Measurements from ENCODE around the gene CAMKMT. TPM values are rescaled to one million over a fixed set of nuclear protein-coding genes. Genes with fewer than 3 reads are reported as not detected.

The CAMKMT gene
- polyA plus RNA-seq, 10 donors: 3.5 to 8.9 (median 5.9) TPM

DNA sequence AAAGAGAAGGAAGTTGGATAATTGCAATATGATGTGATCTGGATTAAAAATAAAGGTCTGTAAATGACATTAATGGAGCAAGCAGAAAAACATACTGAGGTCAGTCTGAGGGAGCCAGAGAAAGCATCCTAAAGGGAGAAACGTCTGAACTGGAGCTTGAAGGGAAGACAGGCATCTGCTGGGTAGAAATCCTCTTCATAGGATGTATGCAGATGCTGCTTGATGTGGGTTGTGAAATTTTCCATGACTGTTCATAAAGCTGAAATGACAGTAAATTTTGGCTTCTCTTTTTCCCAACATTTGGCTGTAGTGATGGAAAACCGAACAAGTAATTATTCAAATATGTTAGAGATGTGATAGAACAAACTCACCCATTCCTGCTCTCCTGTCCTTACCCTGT is 287.6 kb downstream of the CAMKMT start:
- DNase-seq: peak; percentile 5 to 51 (median 30)

DNA sequence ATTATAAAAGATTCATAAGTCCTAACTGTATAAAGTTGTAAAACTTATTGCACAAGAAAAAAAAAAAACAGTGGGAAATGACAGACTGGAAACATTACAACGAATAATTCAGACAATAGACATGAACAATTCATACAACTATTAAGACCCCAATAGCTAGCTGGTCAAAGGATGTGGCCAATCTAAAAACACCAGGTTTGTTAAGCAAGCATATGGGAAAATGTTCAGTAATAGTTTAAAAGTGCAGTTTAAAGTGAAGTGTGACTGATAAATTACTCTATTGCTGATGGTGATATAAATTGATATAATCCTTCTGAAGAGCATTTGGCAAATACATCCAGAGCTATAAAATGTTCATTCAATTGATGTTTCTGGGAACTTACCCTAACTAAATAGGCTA is 289.0 kb downstream of the CAMKMT start:
- no peak for DNase-seq

DNA sequence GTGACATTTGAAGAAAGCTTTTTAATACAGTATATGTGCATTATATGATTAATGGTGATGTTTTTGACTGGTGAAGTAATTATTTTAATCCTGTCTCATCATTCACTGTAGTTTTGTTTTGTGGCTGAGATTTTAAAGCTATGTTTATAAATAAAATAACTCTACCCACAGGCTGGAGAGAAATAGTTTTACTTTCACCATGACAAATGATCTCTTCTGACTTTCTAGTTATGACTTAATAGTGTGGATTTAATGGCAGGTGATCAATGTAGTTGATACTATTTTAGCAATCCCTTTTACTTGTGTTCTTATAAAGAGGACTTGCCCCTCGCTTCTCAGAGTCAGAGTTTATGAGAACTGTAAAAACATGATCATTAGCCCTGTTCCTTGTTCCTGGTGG is 290.2 kb downstream of the CAMKMT start:
- DNase-seq: no peak

DNA sequence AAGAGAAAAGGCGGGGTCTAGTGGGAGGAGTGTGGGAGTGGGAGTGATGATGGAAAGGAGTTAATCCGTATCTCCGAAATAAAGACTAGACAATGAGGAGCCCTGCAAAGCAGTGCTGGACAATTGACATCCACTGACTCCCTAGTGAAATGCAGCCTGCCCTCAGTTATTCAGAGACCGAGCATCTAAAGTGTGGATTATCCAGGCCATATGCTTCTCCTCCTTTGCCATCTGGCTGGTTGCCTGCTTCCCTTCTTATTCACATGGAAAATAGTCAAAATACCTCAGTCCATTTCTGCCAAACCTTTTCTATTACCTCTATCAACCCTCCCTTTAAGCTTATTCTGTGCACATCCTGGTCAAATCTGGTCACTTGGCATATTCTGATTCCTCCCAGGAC is 291.0 kb downstream of the CAMKMT start:
- peak in 1 of 3 donors; percentile 17 for DNase-seq

DNA sequence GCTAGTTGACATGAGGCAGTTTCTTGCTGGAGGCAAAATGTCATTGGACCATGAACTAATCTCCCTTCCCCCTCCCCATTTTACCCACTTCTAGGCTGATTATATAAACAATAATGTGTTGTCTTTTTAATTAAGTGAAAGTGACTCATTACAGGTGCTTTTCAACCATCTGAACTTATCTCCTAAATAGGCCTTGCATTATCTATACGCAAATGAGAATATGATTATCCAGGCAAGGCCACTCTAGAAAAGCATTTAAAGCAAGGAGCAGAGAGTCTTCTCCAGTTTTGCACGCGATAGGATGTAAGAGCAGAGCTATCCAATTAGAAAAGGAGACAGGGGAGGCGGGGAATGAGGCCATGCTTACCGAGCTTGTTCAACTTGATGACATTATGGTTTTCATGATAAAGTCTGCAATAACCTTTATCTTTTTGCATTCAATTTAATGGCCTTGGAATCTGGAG is 293.7 kb downstream of the CAMKMT start:
- no peak for DNase-seq

DNA sequence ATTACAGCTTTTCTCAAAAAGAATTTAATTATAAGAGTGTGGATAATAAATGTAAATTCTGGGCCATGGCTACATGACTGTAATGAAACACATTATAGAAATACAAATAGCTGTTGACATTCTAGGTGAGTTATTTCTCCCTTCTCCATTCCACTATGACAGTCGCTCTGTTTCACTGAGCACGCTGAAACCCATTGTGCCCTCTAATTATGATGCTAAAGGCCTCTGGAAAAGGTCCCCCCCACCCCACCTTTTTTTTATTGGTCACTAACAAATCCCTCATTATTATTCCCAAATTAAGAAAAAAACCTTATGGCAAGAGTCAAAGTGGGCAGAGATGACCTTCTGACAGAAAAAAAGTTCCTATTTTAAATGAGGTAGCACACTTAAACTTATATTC is 294.7 kb downstream of the CAMKMT start:
- DNase-seq: no peak

DNA sequence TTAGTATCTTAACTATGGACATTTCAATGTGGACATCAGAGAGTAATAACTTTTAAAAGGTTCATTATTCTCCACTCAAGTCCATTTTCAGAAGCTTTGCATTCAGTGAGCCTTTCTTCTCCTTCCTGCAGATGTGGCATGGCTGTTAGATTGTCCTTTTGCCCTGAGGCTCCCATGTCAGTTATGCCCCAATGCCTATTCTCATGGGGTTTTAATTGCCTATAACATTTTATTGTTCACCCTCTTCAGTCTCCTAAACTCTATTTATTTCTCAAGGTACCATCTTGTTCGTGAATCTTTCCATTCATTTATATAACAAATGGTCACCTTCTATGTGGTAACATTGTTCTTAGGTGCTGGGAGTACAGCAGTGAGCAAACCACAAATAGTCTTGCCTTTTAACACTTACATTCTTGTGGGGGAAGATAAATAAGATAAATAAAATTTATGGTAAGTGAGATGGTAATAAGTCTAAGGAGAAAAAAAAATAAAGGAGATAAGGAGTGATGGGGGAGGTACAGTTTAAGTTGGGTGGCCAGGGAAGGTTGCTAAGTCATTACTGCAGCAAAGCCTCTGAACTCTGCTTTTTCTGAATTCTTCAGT is 301.8 kb downstream of the CAMKMT start:
- DNase-seq: no peak

DNA sequence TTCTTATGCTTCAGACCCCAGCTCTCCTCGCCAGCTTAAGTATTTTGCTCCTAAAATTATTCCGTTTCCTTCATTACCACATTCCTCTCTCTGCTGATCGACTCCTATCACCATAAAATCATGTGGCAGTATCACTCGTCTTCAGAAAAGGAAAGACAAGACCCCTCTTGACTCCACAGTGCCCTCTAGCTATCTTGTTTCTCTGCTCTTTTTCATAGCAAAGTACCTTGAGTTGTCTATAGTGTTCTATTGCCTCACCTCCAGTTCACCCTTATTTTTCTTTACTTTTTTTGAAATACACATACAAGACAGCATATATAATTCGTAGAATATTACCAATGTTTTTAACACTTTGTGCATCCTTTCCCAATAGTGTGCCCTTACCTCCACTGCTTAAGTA is 306.6 kb downstream of the CAMKMT start:
- DNase-seq: no peak

DNA sequence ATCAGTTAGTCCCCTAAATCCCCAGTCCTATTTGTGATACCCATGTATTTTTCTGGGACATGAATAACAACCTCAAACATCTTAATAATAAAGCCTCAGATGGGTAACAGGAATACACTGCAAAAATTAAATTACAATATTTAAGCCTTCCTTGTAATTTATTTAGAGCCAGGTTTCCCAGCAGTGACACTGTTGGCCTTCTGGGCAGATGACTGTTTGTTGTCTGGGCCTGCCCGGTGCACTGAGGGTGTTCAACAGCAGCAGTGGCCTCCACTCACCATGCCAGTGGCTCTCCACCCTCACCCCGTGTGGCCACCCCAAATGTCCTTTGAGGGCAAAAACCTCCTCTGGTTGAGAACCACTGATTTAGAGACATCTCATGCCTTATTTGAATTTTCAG is 309.5 kb downstream of the CAMKMT start:
- no peak for DNase-seq

DNA sequence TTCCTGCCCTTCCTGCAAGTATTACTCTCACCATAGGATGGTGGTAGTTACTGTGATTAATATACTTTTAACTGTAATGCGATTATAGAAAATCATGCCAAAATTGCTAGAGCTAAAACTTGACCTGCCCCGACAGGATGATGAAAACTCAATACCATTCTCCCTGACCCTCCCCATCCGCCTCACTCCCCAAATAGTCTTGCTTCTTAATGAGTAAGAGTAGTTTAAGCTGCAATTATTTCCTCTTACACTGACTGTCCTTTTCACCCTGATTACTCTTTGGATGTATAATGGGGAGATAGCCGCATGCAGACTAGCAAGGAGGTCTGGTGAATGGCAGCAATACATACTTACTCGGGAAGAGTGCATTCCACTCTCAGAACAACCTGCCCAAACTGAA is 310.2 kb downstream of the CAMKMT start:
- no peak for DNase-seq

DNA sequence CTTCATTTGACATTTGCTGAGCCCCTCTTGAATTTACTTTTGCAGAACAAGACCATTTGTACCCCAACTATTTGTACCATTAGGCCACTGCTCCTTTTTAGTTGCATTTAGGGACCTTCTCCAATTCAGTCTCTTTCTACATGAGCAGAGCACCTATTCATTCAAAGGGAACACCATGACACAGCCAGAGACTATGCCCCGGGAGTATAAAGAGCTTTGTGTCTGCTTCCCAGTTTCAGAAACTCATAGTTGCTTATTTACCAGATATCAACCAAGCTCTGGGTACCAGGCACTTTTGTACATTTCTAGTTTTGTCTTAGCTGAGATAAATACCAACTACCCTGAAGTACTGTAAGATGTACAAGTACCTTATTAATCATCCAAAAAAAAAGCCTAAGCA is 310.7 kb downstream of the CAMKMT start:
- no peak for DNase-seq

DNA sequence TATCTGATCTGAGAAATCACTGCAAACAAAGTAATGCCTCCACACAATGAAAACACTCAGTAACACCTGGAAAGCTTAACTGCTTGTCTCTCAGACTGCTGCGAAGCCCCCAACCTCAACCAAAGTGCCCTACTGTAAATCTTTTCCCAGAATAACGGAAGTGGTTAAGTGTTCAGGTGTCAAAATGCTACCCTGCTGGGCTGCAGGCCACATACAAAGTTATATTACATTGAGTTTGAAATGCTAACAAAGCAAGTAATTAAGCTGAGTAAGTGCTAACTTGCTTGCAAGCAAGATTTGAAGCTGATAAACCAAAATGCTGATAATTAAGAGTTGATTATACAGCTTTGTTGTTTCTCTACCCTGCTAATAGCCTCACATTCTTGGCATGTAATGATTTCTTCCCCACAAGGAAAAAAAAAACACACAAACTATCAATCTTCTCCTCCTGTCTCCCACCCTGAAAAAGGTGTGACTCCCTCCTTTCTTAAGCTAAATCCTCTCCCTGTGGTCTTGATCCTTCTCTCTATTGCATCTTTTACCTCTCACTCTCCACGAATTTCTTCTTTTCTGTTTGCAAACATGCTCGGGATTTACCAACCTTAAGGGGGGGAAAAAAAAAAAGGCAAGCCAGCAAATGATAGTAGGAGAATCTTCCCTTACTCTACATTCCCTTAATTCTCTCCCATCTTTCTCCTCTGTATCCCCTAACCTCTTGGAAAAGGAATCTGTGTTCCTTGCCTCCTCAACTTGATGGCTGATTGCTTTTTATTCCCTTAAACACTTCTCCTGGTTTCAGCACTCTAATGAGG is 312.9 kb downstream of the CAMKMT start:
- DNase-seq: no peak

DNA sequence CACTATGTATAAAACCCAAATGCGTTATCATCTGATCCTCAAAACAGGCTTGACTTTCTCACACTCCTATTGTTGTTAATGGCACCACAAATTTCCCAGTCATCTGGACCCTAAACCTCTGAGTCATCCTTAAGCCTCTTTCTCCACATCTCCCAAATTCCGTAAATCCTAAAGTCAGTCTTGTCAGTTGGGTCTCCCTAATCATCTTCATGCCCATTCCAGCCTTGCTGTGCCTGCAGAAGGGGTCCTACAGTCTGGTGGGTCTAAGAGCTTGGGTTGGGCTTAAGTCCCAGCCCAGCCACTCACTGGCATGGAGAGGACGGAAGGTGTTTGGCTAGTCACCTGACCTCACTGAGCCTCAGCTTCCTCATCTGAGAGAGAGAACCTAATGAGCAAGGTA is 314.6 kb downstream of the CAMKMT start:
- DNase-seq: no peak

DNA sequence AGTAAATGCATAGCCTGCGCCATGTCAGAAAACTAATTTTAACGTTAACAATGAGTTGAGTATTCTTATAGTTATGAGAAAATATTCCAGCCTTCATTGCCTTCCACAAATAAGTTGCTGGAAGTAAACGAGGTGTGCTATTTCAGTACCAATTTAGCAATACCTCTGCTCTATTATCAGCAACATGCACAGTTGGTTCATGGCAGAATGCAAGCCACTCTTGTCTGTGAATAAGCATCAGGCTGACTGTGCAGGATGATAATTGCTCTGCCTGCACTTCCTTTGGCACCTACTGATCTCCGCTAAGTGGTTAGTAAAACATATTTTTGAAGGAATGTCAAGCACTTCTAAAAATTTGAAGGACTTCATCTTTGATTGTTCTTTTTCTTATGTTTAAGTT is 317.8 kb downstream of the CAMKMT start:
- DNase-seq: no peak

DNA sequence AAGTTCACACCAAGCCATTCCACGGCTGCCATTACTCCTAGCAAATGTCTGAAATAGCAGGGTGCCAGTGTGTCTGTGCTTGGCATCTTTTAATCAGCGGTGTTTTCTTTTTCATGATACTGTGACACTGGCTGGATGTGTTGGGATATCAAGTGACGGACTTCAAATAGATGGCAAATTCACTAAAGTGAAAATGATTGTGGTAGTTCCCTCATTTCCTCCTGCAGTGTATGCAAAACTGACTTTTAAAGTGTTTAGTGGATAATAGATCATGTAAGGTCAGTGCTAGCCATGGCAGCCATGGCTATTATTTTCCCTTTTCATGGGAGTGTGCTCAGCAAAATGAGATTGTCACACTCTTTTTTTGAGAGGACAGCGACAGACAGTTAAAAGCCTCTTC is 318.2 kb downstream of the CAMKMT start:
- DNase-seq: no peak

DNA sequence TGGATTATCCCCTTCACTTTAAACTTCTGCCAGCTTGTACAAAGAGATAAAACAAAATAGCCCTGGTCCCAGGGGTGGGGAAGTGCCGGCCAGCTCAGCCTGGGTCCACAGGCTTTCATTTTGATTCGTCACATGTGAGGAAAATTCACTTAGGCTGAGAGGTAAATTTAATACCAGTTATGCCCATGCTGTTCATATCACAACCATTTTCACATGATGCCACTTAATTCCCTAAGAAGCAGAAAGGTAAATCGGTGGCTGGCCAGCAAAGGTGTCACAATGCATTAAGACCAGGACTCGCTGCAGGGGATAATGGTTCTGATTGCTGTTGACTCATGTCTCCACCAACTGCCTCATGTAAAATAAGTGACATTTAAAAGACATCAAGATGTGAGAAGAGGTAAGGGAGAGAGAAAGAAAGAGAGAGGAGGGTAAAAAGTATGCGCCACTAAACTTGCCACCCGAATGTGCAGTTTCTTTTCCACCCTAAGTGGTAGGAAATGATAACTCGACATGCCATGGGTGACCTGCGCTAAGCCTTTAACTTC is 318.8 kb downstream of the CAMKMT start:
- DNase-seq: no peak

DNA sequence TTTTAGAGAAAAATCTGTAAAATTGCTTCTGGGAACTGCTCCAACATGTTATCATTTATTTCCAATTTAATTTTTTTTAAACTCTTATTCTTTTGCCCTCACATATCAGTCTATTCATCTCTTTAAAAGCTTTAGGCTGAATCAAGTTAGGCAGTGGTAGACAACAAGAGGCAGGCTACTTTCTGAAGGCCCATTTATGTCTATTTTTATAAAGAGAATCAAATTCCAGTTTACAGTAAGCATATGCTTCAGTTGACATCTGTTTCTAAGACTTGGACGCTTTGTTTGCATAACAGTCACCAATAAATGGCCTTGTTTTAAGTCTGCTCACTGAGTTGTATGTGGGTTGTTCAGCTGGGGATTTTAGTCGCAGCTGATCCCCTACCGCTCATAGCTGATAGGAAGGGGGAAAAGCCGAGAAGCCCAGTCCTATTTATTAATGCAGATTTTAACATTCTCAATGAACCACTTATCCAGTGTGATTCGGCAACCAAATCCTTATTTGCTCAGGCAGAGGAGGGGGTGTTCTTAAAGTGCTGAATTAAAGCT is 319.3 kb downstream of the CAMKMT start:
- peak; percentile 30 to 64 (median 33) for DNase-seq

DNA sequence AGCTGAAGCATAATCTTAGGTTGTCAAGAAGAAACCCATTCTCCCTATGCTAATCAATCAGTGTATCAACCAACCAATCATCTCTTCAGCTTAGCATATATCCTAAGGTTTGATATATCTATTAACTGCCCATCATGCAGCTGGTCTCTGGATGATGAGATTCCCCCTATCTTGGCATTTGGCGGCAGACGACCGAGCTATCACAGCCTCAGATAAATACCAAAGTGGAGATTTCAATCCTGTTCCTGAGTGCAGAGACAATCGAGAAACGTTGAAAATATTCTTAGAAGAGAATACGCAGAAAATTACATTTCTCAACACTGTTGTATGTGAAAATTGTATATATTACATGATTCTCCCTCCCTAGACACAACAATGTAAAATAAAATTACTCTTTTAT is 320.7 kb downstream of the CAMKMT start:
- no peak for DNase-seq

DNA sequence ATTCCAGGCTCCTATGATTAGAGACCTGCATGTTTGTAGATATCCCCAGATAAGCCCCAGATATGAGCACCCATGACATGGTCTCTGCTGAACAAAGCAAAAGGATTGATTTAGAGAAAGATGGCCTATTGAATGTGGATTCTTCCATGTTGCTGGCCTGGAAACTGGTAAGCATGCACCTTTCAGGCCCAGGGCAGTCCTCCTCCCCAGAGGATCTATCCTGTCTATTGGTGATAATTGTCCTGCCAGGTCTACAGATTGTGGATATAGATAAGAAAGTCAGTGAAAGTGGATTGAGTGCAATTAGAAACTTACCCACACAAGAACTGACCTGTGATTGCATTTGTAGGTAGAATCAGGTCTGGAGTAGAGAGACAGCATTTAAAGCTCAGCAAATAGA is 322.8 kb downstream of the CAMKMT start:
- DNase-seq: no peak

DNA sequence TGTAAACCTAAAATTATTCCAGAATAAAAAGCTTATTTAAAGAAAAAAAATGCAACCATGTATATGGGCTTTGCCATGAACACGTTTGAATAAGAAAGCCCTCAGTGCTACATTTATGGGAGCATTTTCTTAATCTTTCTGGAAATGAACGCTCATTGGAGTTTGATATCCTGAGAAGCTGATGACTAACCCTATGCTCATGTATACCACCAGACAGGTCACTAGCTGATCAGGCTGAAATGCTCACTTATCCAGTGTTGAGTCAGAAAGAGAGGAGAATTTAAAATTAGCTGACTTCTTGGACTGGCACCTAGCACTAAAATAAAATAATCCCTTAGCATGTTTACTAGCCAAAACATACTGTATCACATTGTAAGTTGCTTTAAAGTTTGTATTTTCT is 324.8 kb downstream of the CAMKMT start:
- DNase-seq: no peak

DNA sequence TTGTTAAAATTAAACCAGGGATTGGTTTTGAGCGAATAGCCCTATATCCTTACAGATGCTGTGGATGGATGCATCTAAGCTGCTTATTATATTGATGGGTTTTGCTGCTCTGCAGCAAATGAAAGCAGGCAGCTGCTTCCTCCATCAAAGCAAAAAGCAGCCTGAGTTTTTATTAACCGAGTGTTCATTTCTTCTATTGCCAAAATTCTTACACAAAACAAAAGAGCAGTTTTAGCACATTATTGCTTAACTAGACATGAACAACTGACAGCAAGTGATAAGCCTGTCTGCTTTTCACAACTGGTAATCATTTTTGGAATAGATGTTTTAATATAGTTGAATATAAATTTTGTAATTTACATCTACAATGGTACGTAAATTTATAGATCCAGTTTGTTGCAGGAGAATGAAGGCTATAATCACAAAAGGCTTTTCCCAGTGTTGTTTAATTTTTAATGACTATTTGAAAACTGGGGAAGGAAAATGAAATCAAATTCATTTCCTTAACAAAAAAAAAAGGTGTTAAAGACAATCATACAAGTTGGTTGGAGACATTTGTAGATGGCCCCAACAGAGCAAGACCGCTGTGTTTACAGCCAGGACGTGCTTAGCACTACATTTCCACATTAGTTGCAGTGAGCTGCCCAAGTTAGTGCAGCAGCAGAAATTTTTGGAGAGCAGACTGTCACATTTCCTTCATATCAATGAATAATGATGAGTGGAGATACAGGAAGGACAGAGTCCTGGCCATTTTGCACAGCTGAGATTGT is 326.1 kb downstream of the CAMKMT start:
- DNase-seq: no peak

DNA sequence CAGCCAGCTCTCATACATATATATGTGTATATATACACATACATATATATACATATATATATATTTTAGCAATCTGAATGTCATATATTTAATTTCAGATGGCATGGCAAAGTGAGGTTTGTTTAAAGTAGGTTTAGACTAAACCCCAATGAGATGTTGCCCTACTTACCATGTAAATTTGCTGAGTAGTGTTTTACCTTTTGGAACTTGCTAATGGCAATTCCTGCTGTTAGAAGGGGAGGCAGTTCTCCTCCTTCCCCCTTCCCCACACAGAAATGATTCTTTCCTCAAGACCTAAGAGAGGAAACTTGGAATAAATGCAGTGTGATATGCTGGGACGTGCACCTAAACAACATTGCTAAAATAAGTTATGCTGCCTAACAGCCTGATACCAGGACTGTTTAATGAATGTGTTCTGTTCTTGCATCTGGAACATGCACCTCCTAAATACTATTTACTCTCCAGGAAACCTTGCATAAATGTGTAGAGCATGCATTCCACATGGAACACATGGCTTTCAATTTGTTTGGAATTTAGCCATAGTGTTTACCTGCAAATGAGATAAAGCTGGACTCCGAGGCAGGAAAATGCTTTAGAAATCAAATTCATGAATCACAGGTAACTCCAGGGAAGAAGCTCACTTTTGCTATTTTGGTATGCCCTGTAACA is 326.8 kb downstream of the CAMKMT start:
- DNase-seq: no peak
